ENCODE data around the gene CLEC9A.

DNA sequence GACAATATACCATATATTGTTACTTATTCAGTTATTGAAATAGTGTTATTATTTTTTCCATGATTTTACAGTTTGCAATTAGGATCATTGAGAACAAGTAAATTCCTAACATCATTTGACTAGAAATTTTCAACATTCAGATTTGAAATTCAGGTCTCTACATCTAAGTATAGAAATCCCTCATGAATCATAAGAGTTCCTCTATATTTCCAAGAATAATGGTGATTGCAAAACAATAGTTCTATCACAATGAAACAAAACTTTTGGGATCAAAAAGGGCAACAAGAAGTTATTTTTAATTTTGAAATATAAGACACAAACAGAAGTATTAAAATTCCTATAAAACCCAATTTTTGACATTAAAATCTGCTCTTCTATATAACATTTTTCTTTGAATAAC, 57.5 kb downstream of the CLEC9A start:
- TF ChIP-seq, protein P1, sequence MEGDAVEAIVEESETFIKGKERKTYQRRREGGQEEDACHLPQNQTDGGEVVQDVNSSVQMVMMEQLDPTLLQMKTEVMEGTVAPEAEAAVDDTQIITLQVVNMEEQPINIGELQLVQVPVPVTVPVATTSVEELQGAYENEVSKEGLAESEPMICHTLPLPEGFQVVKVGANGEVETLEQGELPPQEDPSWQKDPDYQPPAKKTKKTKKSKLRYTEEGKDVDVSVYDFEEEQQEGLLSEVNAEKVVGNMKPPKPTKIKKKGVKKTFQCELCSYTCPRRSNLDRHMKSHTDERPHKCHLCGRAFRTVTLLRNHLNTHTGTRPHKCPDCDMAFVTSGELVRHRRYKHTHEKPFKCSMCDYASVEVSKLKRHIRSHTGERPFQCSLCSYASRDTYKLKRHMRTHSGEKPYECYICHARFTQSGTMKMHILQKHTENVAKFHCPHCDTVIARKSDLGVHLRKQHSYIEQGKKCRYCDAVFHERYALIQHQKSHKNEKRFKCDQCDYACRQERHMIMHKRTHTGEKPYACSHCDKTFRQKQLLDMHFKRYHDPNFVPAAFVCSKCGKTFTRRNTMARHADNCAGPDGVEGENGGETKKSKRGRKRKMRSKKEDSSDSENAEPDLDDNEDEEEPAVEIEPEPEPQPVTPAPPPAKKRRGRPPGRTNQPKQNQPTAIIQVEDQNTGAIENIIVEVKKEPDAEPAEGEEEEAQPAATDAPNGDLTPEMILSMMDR (conservative IDR thresholded peaks at IDR 0.05 in 1 of 2, IDR thresholded peaks at IDR 0.05 in 1 of 2; ENCODE audit: extremely low read depth in 1 of 2, insufficient read depth in 1 of 2, low read depth in 1 of 2, low read length in 2 of 2) = no peak
- no peak for TF ChIP-seq EZH2 (IDR thresholded peaks at IDR 0.05; ENCODE audit: borderline replicate concordance, low read length)

Measured in mammary epithelial cell (primary cell).